OCI-LY1 (cell line): ENCODE measurements around the gene RERE.

Source experiments
- EZH2 ChIP-seq: fragments of 200-600 bp; sonication (generic), shearing (Covaris generic); IDR thresholded peaks from 2 replicates; pipeline ENCODE4 v1.8.0; 2017; ENCODE audit warnings: borderline replicate concordance, mixed run types, mild to moderate bottlenecking, antibody characterized with exemption, low read length, moderate library complexity, mixed read lengths
- TF ChIP-seq, protein P1 (sequence below): fragments of 200-600 bp; sonication (generic), shearing (Covaris generic); IDR thresholded peaks from 2 replicates; pipeline ENCODE4 v1.5.1; 2017; ENCODE audit warnings: mild to moderate bottlenecking, antibody characterized with exemption, low read length, moderate library complexity, mixed read lengths

DNA sequence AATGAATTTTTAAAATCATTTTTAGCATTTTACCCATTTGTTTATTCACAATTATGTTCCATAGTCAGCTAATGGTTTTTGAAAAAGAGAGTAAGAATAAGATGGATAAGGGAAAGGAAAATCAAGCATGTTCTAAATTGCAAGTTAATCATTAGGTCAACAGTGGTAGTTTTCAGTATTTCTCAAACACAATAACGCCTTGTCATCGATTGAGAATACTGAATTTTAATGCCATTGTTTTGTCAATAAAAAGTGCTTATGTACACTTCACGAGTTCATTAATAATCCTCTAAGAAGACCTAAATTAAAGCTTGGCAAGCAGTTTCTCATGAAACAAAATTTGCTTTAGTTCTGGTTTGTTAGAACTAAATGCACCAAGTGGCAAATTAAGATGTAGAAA lies 100.3 kb downstream of the RERE start:
- TF ChIP-seq, protein P1, sequence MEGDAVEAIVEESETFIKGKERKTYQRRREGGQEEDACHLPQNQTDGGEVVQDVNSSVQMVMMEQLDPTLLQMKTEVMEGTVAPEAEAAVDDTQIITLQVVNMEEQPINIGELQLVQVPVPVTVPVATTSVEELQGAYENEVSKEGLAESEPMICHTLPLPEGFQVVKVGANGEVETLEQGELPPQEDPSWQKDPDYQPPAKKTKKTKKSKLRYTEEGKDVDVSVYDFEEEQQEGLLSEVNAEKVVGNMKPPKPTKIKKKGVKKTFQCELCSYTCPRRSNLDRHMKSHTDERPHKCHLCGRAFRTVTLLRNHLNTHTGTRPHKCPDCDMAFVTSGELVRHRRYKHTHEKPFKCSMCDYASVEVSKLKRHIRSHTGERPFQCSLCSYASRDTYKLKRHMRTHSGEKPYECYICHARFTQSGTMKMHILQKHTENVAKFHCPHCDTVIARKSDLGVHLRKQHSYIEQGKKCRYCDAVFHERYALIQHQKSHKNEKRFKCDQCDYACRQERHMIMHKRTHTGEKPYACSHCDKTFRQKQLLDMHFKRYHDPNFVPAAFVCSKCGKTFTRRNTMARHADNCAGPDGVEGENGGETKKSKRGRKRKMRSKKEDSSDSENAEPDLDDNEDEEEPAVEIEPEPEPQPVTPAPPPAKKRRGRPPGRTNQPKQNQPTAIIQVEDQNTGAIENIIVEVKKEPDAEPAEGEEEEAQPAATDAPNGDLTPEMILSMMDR = no peak
- no peak for TF ChIP-seq EZH2
